Right lobe of liver (tissue), 6 donors: Measurements from ENCODE around the gene S100P. TPM values are rescaled to one million over a fixed set of nuclear protein-coding genes. Genes with fewer than 3 reads are reported as not detected.

Source experiments
- ATAC-seq, 4 donors: fragments of 200-7000 bp; cut with Tn5 transposase; one replicate each; pipeline ENCODE4 v1.9.1; 2020; ENCODE audit warnings: mild to moderate bottlenecking in 4 of 4, moderate library complexity in 4 of 4
- DNase-seq, 3 donors: peaks; one replicate each; pipeline ENCODE4 v3.0.0-alpha.2; 2020
- H3K27ac ChIP-seq, 3 donors: fragments of 200-600 bp; one replicate each; pipeline ENCODE4 v1.8.0; 2022
- H3K27me3 ChIP-seq, 2 donors: fragments of 200-600 bp; one replicate each; pipeline ENCODE4 v1.8.0; 2022
- H3K36me3 ChIP-seq, 4 donors: fragments of 200-600 bp; sonication (generic) in 1 of 4; one replicate each; pipeline versions ENCODE4 v1.5.1 to v1.8.0; 2017 to 2022; ENCODE audit warnings: control low read depth in 1 of 4
- H3K4me1 ChIP-seq, 4 donors: fragments of 200-600 bp; sonication (generic) in 1 of 4; one replicate each; pipeline versions ENCODE4 v1.5.1 to v1.8.0; 2017 to 2022; ENCODE audit warnings: control low read depth in 1 of 4
- H3K4me3 ChIP-seq, 3 donors: fragments of 200-600 bp; one replicate each; pipeline ENCODE4 v1.8.0; 2022
- H3K9me3 ChIP-seq, 4 donors: fragments of 200-600 bp; sonication (generic) in 1 of 4; one replicate each; pipeline versions ENCODE4 v1.5.1 to v1.8.0; 2017 to 2022; ENCODE audit warnings: control low read depth in 1 of 4
- POLR2A ChIP-seq: fragments of 450-650 bp; IDR thresholded peaks from one replicate; pipeline ENCODE4 v1.6.1; 2017; ENCODE audit warnings: antibody characterized with exemption, mild to moderate bottlenecking
- WGBS: methylation state at CpG from one replicate; pipeline ENCODE4 v1.1.6; 2018; ENCODE audit warnings: low coverage, low lambda C conversion rate; ENCODE audit not compliant: insufficient coverage; ENCODE audit errors: missing lambda C conversion rate; 5-methylcytosine and 5-hydroxymethylcytosine counted together
- intact Hi-C, 2 donors: fragments of 100-400 bp; cut with DNase I; formaldehyde crosslinking; loops; one replicate each; pipeline versions ENCODE4 v1.11.2 to v1.14.1; 2022
- total RNA-seq, 6 experiments: library from RNA; depleted of rRNA in 2 of 6; stranded (reverse); fragments of >200 nt in 2 of 6; fragmentation: NEBNext Ultra II Directional in 3 of 6; extraction: Animal tissue kit (Norgen Biotek cat#: 25700) in 3 of 6; gene quantifications; one replicate each; pipeline versions ENCODE4 v1.1.0 to v1.2.4, GENCODE V29; 2016 to 2023
- TF ChIP-seq, protein P1 (sequence below), 4 donors: fragments of 200-600 bp in 3 of 4; fragments of 450-650 bp in 1 of 4; IDR thresholded peaks; one replicate each; pipeline versions ENCODE4 v1.5.1 to v1.8.0; 2016 to 2022; ENCODE audit warnings: antibody characterized with exemption in 4 of 4, mild to moderate bottlenecking in 2 of 4
- donor health status: DM: no; HTN: yes; CAD: no.
- donor health status: DM: no; HTN: no; CAD: no.
- donor health status: DM: no; HTN: no; CAD: no.
- donor health status: DM: no; HTN: yes; CAD: no.
- donor health status: DM: no; HTN: yes; CAD: no.

S100P gene
- total RNA-seq, 6 experiments from 2014 or later, result 0.59 to 6.3 (median 2.7) TPM

GRCh38 chr4:6692806-6693205, 872 bp upstream of the S100P start:
- Histone ChIP-seq H3K9me3 (no peaks in the 10 kb centered on the region), H3K36me3 (no peaks in the 10 kb centered on the region), H3K4me1 (peaks cover 0 to 49% (median 22%) of the 10 kb centered on the region in 4 donors), H3K27ac (no peak overlapping the region), H3K27me3 (no peaks in the 10 kb centered on the region), H3K4me3 (no peak overlapping the region)
- ATAC-seq (no peak), DNase-seq (no peak)
- TF ChIP-seq POLR2A, result no peak
- intact Hi-C loops, result no loop called here
- 94% methylated on average over 3 of the region's 3 CpGs for WGBS

GRCh38 chr4:6694177-6694901, 661 bp downstream of the S100P start:
- WGBS, result 80% methylated on average over 10 of the region's 16 CpGs
- no peak for DNase-seq
- H3K4me3 ChIP-seq, result no peak overlapping the region
- H3K27me3 ChIP-seq, result no peaks in the 10 kb centered on the region
- H3K4me1 ChIP-seq, result peaks cover 0 to 34% (median 15%) of the 10 kb centered on the region in 4 donors
- no peaks in the 10 kb centered on the region for H3K9me3 ChIP-seq
- intact Hi-C loops, result no loop called here
- no peak for ATAC-seq
- peak overlapping the region in 1 of 3 donors; percentile 37 for H3K27ac ChIP-seq
- no peak for TF ChIP-seq POLR2A
- TF ChIP-seq, protein P1, sequence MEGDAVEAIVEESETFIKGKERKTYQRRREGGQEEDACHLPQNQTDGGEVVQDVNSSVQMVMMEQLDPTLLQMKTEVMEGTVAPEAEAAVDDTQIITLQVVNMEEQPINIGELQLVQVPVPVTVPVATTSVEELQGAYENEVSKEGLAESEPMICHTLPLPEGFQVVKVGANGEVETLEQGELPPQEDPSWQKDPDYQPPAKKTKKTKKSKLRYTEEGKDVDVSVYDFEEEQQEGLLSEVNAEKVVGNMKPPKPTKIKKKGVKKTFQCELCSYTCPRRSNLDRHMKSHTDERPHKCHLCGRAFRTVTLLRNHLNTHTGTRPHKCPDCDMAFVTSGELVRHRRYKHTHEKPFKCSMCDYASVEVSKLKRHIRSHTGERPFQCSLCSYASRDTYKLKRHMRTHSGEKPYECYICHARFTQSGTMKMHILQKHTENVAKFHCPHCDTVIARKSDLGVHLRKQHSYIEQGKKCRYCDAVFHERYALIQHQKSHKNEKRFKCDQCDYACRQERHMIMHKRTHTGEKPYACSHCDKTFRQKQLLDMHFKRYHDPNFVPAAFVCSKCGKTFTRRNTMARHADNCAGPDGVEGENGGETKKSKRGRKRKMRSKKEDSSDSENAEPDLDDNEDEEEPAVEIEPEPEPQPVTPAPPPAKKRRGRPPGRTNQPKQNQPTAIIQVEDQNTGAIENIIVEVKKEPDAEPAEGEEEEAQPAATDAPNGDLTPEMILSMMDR (IDR thresholded peaks at IDR 0.05), result no peak
- H3K36me3 ChIP-seq, result no peaks in the 10 kb centered on the region

GRCh38 chr4:6695660-6696610, 2.3 kb downstream of the S100P start:
- WGBS, result 48% methylated on average over 5 of the region's 18 CpGs
- intact Hi-C loops, result no loop called here
- Histone ChIP-seq H3K9me3 (no peaks in the 10 kb centered on the region), H3K27ac (peak overlapping the region; percentile 51 to 69 (median 66)), H3K4me3 (no peak overlapping the region), H3K27me3 (no peaks in the 10 kb centered on the region), H3K36me3 (no peaks in the 10 kb centered on the region), H3K4me1 (peaks cover 0 to 27% (median 10%) of the 10 kb centered on the region in 4 donors)
- ATAC-seq (peak; percentile 92 to 97 (median 94)), DNase-seq (peak; percentile 76 to 89 (median 86))
- TF ChIP-seq, protein P1 (IDR thresholded peaks at IDR 0.05), result peak in 1 of 4 donors; percentile 25
- TF ChIP-seq POLR2A, result no peak

GRCh38 chr4:6696611-6697010, 2.9 kb downstream of the S100P start:
- intact Hi-C loops, result no loop called here
- no peaks in the 10 kb centered on the region for H3K36me3 ChIP-seq
- no peak for TF ChIP-seq POLR2A
- TF ChIP-seq, protein P1 (IDR thresholded peaks at IDR 0.05), result no peak
- ATAC-seq (peak in 2 of 4 donors; percentile 14 to 24), DNase-seq (no peak)
- WGBS, result no CpG with 5 or more reads among the region's 8 CpGs
- H3K27me3 ChIP-seq, result no peaks in the 10 kb centered on the region
- no peaks in the 10 kb centered on the region for H3K9me3 ChIP-seq
- H3K4me3 ChIP-seq, result no peak overlapping the region
- peaks cover 0 to 27% (median 10%) of the 10 kb centered on the region in 4 donors for H3K4me1 ChIP-seq
- H3K27ac ChIP-seq, result peak overlapping the region in 2 of 3 donors; percentile 66 to 69
